HCEC 1CT (cell line): Measurements from ENCODE around the gene FAM193B.
"Not testable (repeated sequence)": the region's sequence is repeated elsewhere in the genome, so short reads cannot be mapped to it uniquely, and the experiment has no call there.

Source experiments
- DNase-seq: peaks from one replicate; pipeline ENCODE4 v3.0.0-alpha.2; 2017

The FAM193B gene

DNA sequence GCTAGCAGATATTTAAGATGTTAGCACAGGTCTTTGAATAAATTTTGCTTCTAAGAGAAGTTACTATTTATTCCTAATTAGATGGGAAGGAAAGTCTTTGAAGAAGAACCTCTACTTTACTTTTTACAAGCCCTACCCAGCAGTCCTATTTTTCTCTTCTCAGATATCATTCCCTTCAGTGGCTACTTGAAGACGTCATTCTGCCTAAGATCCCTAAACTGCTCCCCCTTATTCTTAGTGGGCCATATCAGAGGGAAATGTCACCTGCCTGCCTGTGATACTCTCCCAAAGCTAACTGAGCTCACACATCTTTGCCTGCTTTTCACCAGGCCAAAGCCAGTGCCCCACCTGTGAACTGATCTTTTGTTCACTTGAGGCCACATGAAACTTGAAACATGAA lies 21.1 kb upstream of the FAM193B start:
- no peak for DNase-seq

- DNase-seq: no peak
Measured at GRCh38 chr5:177569894-177570293, 15.5 kb upstream of the FAM193B start.

- DNase-seq: no peak
Measured at GRCh38 chr5:177568326-177568725, 14.0 kb upstream of the FAM193B start.

GRCh38 chr5:177565046-177565445 lies 10.7 kb upstream of the FAM193B start:
- no peak for DNase-seq

DNA sequence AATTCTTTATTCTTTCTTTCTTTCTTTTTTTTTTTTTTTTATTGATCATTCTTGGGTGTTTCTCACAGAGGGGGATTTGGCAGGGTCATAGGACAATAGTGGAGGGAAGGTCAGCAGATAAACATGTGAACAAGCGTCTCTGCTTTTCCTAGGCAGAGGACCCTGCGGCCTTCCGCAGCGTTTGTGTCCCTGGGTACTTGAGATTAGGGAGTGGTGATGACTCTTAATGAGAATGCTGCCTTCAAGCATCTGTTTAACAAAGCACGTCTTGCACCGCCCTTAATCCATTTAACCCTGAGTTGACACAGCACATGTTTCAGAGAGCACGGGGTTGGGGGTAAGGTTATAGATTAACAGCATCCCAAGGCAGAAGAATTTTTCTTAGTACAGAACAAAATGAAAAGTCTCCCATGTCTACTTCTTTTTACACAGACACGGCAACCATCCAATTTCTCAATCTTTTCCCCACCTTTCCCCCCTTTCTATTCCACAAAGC lies 5.1 kb upstream of the FAM193B start:
- not testable (repeated sequence) for DNase-seq

DNA sequence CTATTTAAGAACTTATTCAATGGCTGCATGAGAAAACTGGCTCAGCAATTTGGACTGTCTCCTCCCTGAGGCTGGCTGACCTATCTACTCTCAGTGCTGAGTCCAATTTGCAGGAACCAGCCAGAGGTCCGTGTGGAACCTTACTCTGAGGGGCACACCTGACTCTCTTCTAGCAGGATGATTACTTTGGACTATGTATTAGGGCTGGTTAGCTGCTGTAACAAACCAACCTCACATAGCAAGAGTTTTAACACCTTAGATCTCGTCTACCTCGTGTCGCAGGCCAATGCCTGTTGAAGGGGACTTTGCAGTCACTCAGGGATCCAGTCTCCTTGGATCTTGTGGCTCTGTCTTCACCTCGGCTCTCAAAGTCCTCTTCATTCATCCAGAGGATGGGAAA lies 3.4 kb upstream of the FAM193B start:
- no peak for DNase-seq

GRCh38 chr5:177557041-177557647 lies 2.8 kb upstream of the FAM193B start:
- no peak for DNase-seq

DNA sequence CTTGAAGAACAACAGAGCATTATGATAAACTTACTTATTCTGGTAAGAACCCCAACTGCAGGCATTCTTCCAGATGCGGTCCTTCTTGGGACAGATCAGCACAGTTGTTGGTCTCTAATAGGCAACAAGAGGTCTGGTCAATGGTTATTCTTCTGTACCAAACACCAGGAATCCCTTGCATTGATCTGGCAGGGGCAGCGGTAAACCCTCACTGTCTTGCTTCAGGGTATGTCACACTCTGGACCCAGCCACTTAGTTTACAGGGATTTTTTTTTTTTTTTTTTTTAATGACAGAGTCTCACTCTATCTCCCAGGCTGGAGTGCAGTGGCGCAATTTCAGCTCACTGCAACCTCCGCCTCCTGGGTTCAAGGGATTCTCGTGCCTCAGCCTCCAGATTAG lies 1.3 kb upstream of the FAM193B start:
- DNase-seq: no peak

GRCh38 chr5:177555228-177555627 lies 865 bp upstream of the FAM193B start:
- no peak for DNase-seq

GRCh38 chr5:177553671-177554429 lies 513 bp downstream of the FAM193B start:
- peak; percentile 7 for DNase-seq

DNA sequence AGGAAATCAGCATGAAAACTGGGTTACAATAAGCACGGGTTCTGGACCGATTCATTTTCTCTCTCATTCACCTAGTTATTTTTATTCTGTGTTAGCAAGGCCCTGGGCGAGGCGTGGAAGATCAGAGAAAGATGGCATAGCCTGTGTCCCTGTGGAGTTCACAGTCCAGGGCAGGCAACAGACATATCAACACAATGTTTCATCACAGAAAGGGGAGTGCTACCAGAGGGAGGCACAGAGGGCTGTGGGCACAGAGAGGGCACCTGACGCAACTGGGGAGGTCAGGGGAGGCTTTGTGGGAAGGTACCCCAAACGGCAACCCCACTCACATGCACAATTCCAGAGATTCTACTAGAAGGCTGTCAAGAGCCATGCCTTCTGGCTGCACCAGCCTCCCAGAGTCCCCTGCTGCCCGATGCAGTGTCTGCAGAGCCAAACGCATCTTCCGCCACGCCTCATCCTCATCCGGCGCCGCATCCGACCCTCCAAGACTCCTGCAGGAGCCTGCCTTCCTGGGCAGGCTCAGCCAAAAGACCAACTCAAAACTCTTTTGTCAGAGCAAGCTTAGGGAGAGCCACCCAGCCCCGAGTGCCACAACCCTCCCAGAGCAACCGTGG lies 1.4 kb downstream of the FAM193B start:
- DNase-seq: peak; percentile 31

GRCh38 chr5:177550122-177550521 lies 4.2 kb downstream of the FAM193B start:
- DNase-seq: no peak

GRCh38 chr5:177548495-177548894 lies 5.9 kb downstream of the FAM193B start:
- no peak for DNase-seq

- DNase-seq: no peak
Measured at GRCh38 chr5:177547736-177548135, 6.6 kb downstream of the FAM193B start.

DNA sequence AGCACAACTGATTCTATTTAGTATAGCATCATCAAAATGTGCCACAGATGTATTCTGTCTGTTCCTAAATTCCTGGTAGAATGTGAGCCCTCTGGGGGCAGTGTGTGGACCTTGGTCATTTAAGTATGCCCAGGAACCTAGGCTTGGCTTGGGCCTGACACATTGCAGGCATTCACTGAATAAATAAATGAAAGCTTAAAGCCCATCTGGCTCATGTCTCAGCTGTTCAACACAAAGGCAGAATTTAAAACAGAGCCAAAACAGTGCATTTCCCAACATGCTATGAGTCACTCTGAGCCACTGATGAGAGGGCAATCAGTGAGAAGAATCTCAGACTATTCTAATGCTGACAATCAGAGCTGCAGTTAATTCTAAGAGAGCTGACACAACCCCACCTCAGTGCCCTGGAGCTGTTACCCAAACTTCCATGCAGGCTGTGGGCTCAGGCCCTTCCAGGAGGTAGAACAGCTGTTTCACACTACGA lies 8.1 kb downstream of the FAM193B start:
- DNase-seq: peak; percentile 99

- DNase-seq: peak; percentile 92
Measured at GRCh38 chr5:177545487-177546257, 8.7 kb downstream of the FAM193B start.

- DNase-seq: no peak
Measured at GRCh38 chr5:177542816-177543465, 11.4 kb downstream of the FAM193B start.

GRCh38 chr5:177540438-177540837 lies 13.9 kb downstream of the FAM193B start:
- DNase-seq: no peak

- DNase-seq: peak; percentile 65
Measured at GRCh38 chr5:177539411-177539810, 15.0 kb downstream of the FAM193B start.

- DNase-seq: no peak
Measured at GRCh38 chr5:177538876-177539275, 15.5 kb downstream of the FAM193B start.

- DNase-seq: peak; percentile 53
Measured at GRCh38 chr5:177537389-177538361, 16.7 kb downstream of the FAM193B start.
